GM23248 (cell line): ENCODE measurements around the gene ULK4.

Source experiments
- EZH2 ChIP-seq: fragments of 200-600 bp; sonication (generic); IDR thresholded peaks from 2 replicates; pipeline ENCODE4 v1.6.1; 2018; ENCODE audit warnings: antibody characterized with exemption, mild to moderate bottlenecking; ENCODE audit not compliant: insufficient read depth, poor library complexity, severe bottlenecking
- EZH2phosphoT487 ChIP-seq: fragments of 200-600 bp; sonication (generic); IDR thresholded peaks from 2 replicates; pipeline ENCODE4 v1.6.1; 2018; ENCODE audit warnings: antibody characterized with exemption, moderate library complexity, mild to moderate bottlenecking, low read depth; ENCODE audit not compliant: insufficient read depth

- no peak for TF ChIP-seq EZH2
- no peak for TF ChIP-seq EZH2phosphoT487
Observed at GRCh38 chr3:41888368-41889076, 73.4 kb downstream of the ULK4 start.
